ENCODE results near the gene PARP4. TPM values are rescaled to one million over a fixed set of nuclear protein-coding genes. Genes with fewer than 3 reads are reported as not detected.
A peak's percentile ranks its signal among the peaks of the same experiment; 100 is the strongest.
"Not testable (repeated sequence)": the region's sequence is repeated elsewhere in the genome, so short reads cannot be mapped to it uniquely, and the experiment has no call there.

Gene PARP4
- total RNA-seq, 2 donors from 2014 or later, result 55.8 to 71.8 TPM

- Mint-ChIP-seq H3K27ac (no peak overlapping the region), H3K4me1 (ENCODE audit: low read depth in 2 of 2) (no peaks in the 10 kb centered on the region), H3K9me3 (no peaks in the 10 kb centered on the region), H3K27me3 (no peaks in the 10 kb centered on the region), H3K4me3 (no peak overlapping the region), H3K36me3 (no peaks in the 10 kb centered on the region)
- DNase-seq (ENCODE audit: low spot score) (no peak), ATAC-seq (no peak)
Measured at GRCh38 chr13:24389506-24389905, 123.1 kb downstream of the PARP4 start.

GRCh38 chr13:24388743-24389142 is 123.8 kb downstream of the PARP4 start:
- ATAC-seq; H3K36me3 Mint-ChIP-seq; H3K4me3 Mint-ChIP-seq; H3K27ac Mint-ChIP-seq; H3K9me3 Mint-ChIP-seq; H3K4me1 Mint-ChIP-seq (ENCODE audit: low read depth in 2 of 2); DNase-seq (ENCODE audit: low spot score); H3K27me3 Mint-ChIP-seq: not testable (repeated sequence)

GRCh38 chr13:24386816-24387708 is 125.5 kb downstream of the PARP4 start:
- no peak overlapping the region for H3K27ac Mint-ChIP-seq
- ATAC-seq, result no peak
- DNase-seq (ENCODE audit: low spot score), result no peak
- H3K27me3 Mint-ChIP-seq, result no peaks in the 10 kb centered on the region
- H3K4me3 Mint-ChIP-seq, result no peak overlapping the region
- no peaks in the 10 kb centered on the region for H3K36me3 Mint-ChIP-seq
- H3K4me1 Mint-ChIP-seq (ENCODE audit: low read depth in 2 of 2), result no peaks in the 10 kb centered on the region
- H3K9me3 Mint-ChIP-seq, result no peaks in the 10 kb centered on the region

- H3K36me3 Mint-ChIP-seq, result no peaks in the 10 kb centered on the region
- H3K4me1 Mint-ChIP-seq (ENCODE audit: low read depth in 2 of 2), result peaks cover 0 to 5% of the 10 kb centered on the region in 2 donors
- no peaks in the 10 kb centered on the region for H3K27me3 Mint-ChIP-seq
- H3K27ac Mint-ChIP-seq, result no peak overlapping the region
- ATAC-seq (no peak), DNase-seq (ENCODE audit: low spot score) (no peak)
- no peak overlapping the region for H3K4me3 Mint-ChIP-seq
- H3K9me3 Mint-ChIP-seq, result no peaks in the 10 kb centered on the region
Measured at GRCh38 chr13:24385902-24386301, 126.7 kb downstream of the PARP4 start.

- not testable (repeated sequence) for H3K4me3 Mint-ChIP-seq; H3K27me3 Mint-ChIP-seq; H3K9me3 Mint-ChIP-seq; H3K36me3 Mint-ChIP-seq; DNase-seq (ENCODE audit: low spot score); H3K4me1 Mint-ChIP-seq (ENCODE audit: low read depth in 2 of 2); H3K27ac Mint-ChIP-seq
- ATAC-seq, result peak; percentile 24 to 54
Measured at GRCh38 chr13:24384946-24385345, 127.6 kb downstream of the PARP4 start.

- H3K4me1 Mint-ChIP-seq (ENCODE audit: low read depth in 2 of 2), result peaks cover 5 to 10% of the 10 kb centered on the region in 2 donors
- H3K27ac Mint-ChIP-seq; H3K9me3 Mint-ChIP-seq; H3K27me3 Mint-ChIP-seq; H3K36me3 Mint-ChIP-seq; H3K4me3 Mint-ChIP-seq; ATAC-seq; DNase-seq (ENCODE audit: low spot score): not testable (repeated sequence)
Measured at GRCh38 chr13:24384091-24384490, 128.5 kb downstream of the PARP4 start.

GRCh38 chr13:24381541-24382265 is 130.9 kb downstream of the PARP4 start:
- no peak for DNase-seq (ENCODE audit: low spot score)
- no peak for ATAC-seq
- H3K27me3 Mint-ChIP-seq, result no peaks in the 10 kb centered on the region
- no peak overlapping the region for H3K27ac Mint-ChIP-seq
- no peak overlapping the region for H3K4me3 Mint-ChIP-seq
- H3K4me1 Mint-ChIP-seq (ENCODE audit: low read depth in 2 of 2), result peaks cover 5 to 10% of the 10 kb centered on the region in 2 donors
- no peaks in the 10 kb centered on the region for H3K36me3 Mint-ChIP-seq
- no peaks in the 10 kb centered on the region for H3K9me3 Mint-ChIP-seq

GRCh38 chr13:24380881-24381280 is 131.7 kb downstream of the PARP4 start:
- not testable (repeated sequence) for H3K36me3 Mint-ChIP-seq; H3K4me3 Mint-ChIP-seq; H3K27ac Mint-ChIP-seq; H3K9me3 Mint-ChIP-seq; H3K27me3 Mint-ChIP-seq; DNase-seq (ENCODE audit: low spot score)
- H3K4me1 Mint-ChIP-seq (ENCODE audit: low read depth in 2 of 2), result peaks cover 5 to 10% of the 10 kb centered on the region in 2 donors
- ATAC-seq, result peak in 1 of 2 donors; percentile 44

- H3K27ac Mint-ChIP-seq; H3K9me3 Mint-ChIP-seq; H3K36me3 Mint-ChIP-seq; DNase-seq (ENCODE audit: low spot score); ATAC-seq; H3K27me3 Mint-ChIP-seq; H3K4me3 Mint-ChIP-seq: not testable (repeated sequence)
- peaks cover 5 to 10% of the 10 kb centered on the region in 2 donors for H3K4me1 Mint-ChIP-seq (ENCODE audit: low read depth in 2 of 2)
Measured at GRCh38 chr13:24380227-24380626, 132.4 kb downstream of the PARP4 start.

GRCh38 chr13:24371273-24371672 is 141.3 kb downstream of the PARP4 start:
- ATAC-seq; H3K9me3 Mint-ChIP-seq; DNase-seq (ENCODE audit: low spot score); H3K4me3 Mint-ChIP-seq; H3K4me1 Mint-ChIP-seq (ENCODE audit: low read depth in 2 of 2); H3K27ac Mint-ChIP-seq; H3K36me3 Mint-ChIP-seq: not testable (repeated sequence)
- H3K27me3 Mint-ChIP-seq, result peaks cover 23 to 25% of the 10 kb centered on the region in 2 donors

Other genes starting within 250 kb of the PARP4 start
- under 1 TPM in 1 of 2 donors, not detected in 1; 0.39 TPM for gene C1QTNF9, start 203.2 kb downstream of the PARP4 start, total RNA-seq
- gene ATP12A, start 167.6 kb upstream of the PARP4 start, total RNA-seq, result under 1 TPM; 0.12 to 0.42 TPM

Data from natural killer cell treated with Interleukin-12 subunit alpha and Interleukin-12 subunit beta and Interleukin-15 and Interleukin-18, amount 100 ng/mL, for 72 hours (primary cell).